Skin epidermis (tissue), 12 donors: ENCODE results near the gene POLDIP3.
"Not testable (repeated sequence)": the region's sequence is repeated elsewhere in the genome, so short reads cannot be mapped to it uniquely, and the experiment has no call there.

Experiments
- H3K27ac ChIP-seq, 21 experiments: fragments of 200-600 bp; sonication (generic) in 11 of 21; one replicate each; pipeline ENCODE4 v1.5.0; 2020; ENCODE audit warnings: mild to moderate bottlenecking in 3 of 21, inconsistent platforms in 2 of 21, moderate library complexity in 2 of 21
- H3K4me3 ChIP-seq, 7 experiments: fragments of 200-600 bp; sonication (generic) in 2 of 7; one replicate each; pipeline ENCODE4 v1.5.0; 2020; ENCODE audit warnings: inconsistent platforms in 2 of 7, mild to moderate bottlenecking in 2 of 7, moderate library complexity in 1 of 7

POLDIP3 gene

DNA sequence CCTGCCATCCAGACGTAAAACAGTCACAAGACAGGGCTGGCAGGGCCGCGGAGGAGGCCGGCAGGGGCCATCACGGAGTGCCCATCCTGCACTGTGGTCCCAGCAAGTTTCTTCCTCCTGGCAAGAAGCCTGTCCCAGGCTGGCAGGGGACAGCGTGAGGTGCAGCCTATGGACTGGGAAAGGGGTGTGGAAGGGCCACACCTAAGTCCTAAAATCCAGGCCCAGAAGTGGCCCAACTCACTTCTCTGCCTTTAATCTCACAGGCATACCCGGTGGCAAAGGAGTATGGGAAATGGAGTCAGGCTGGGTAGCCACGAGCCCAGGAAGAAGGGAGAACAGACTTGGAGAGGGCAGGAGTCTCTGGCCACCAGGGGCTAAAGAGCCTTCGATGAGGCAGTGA, 44.1 kb downstream of the POLDIP3 start:
- not testable (repeated sequence) for H3K4me3 ChIP-seq, H3K27ac ChIP-seq

GRCh38 chr22:42567950-42568349, 46.7 kb downstream of the POLDIP3 start:
- H3K4me3 ChIP-seq, H3K27ac ChIP-seq: not testable (repeated sequence)

DNA sequence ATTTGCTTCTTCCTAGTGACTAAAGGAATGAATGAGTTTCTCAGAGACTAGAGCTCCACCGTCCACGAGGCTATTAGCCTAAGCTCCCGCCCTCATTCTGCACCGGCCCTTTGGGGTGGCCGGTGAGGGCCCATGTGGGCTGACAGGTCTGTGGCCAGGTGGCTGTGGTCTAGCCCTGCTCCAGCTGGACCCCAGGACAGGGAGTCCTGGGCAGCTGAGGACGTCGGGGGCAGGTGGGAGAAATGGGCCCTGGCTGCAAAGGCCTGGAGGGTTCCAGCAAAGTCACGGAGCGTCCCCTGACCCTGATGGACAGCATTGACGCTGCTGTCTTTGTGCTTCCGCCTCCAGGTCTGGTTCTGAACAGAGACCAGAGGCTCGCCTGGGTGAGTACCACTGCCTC, 48.7 kb downstream of the POLDIP3 start:
- H3K4me3 ChIP-seq: no peak overlapping the region
- no peak overlapping the region for H3K27ac ChIP-seq

- no peak overlapping the region for H3K4me3 ChIP-seq
- no peak overlapping the region for H3K27ac ChIP-seq
Measured at GRCh38 chr22:42564699-42565098, 50.0 kb downstream of the POLDIP3 start.

DNA sequence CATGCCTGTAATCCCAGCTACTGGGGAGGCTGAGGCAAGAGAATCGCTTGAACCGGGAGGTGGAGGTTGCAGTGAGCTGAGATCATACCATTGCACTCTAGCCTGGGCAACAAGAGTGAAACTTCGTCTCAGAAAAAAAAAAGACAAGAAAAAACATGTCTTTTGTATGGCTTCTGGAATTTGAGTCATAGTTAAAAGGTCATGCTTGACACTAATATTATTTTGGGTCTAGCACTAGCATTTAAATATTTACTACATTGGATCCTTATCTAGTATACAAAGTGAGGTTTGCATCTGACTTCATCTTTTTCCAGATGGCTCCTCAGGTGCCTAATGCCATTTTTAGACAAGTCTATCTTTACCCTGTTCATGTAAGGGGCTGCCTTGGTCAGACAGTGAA, 50.7 kb downstream of the POLDIP3 start:
- H3K27ac ChIP-seq, H3K4me3 ChIP-seq: not testable (repeated sequence)

- Histone ChIP-seq H3K4me3 (no peak overlapping the region), H3K27ac (no peak overlapping the region)
Measured at GRCh38 chr22:42562684-42563083, 52.0 kb downstream of the POLDIP3 start.

- Histone ChIP-seq H3K27ac (no peak overlapping the region), H3K4me3 (no peak overlapping the region)
Measured at GRCh38 chr22:42562279-42562678, 52.4 kb downstream of the POLDIP3 start.

- no peak overlapping the region for H3K27ac ChIP-seq
- no peak overlapping the region for H3K4me3 ChIP-seq
Measured at GRCh38 chr22:42561856-42562255, 52.8 kb downstream of the POLDIP3 start.

DNA sequence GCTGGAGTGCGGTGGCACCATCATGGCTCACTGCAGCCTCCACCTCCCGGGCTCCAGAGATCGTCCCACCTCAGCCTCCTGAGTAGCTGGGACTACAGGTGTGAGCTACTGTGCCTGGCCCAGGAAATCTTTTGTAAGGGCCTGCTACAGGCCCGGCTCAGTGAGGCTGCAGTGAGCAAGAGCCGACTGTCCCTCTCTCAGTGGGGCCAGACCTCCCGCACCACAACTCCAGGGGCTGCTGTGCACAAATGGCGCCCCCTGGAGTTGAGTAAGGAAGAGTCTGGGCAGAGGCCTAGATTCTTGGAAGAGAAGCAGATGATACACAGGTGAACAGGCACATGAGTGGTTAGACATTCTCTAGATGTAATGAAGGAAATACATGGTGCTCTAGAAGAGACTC, 53.9 kb downstream of the POLDIP3 start:
- Histone ChIP-seq H3K4me3 (no peak overlapping the region), H3K27ac (no peak overlapping the region)

- no peak overlapping the region for H3K27ac ChIP-seq
Measured at GRCh38 chr22:42560381-42560780, 54.3 kb downstream of the POLDIP3 start.

GRCh38 chr22:42553475-42554361, 61.0 kb downstream of the POLDIP3 start, which contains the start of gene SERHL2:
TSS of gene SERHL2 (plus strand) at chr22:42553956. CDS start at chr22:42554021, 65 bp downstream.
- H3K27ac ChIP-seq: peak within 1 kb of the TSS in 10 of 21 experiments; percentile 18 to 74 (median 53)

More at GRCh38 chr22:42560381-42560780, 54.3 kb downstream of the POLDIP3 start:
- no peak overlapping the region for H3K4me3 ChIP-seq

GRCh38 chr22:42552294-42552647, 62.4 kb downstream of the POLDIP3 start:
- H3K27ac ChIP-seq: peak overlapping the region in 1 of 21 experiments; percentile 47
- H3K4me3 ChIP-seq: not testable (repeated sequence)

More at GRCh38 chr22:42553475-42554361, 61.0 kb downstream of the POLDIP3 start, which contains the start of gene SERHL2:
- H3K4me3 ChIP-seq: peak within 1 kb of the TSS; percentile 30 to 46 (median 36)

- no peak overlapping the region for H3K27ac ChIP-seq
- no peak overlapping the region for H3K4me3 ChIP-seq
Measured at GRCh38 chr22:42549331-42550060, 65.2 kb downstream of the POLDIP3 start.

- Histone ChIP-seq H3K27ac (no peak overlapping the region), H3K4me3 (no peak overlapping the region)
Measured at GRCh38 chr22:42548597-42549330, 65.9 kb downstream of the POLDIP3 start.

DNA sequence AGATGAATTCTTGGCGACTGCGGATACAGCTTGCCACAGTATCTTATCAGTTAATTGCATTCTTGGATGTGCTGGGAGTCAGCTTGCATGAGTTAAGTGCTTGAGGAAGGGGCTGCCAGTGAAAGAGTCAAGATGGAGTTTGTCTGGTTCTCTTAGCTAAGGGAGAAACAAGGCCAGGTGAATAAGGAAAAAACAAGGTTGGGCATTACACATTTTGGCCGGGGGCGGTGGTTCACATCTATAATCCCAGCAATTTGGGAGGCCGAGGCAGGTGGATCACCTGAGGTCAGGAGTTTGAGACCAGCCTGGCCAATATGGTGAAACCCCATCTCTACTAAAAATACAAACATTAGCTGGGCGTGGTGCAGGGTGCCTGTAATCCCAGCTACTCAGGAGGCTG, 66.6 kb downstream of the POLDIP3 start:
- H3K27ac ChIP-seq, H3K4me3 ChIP-seq: not testable (repeated sequence)

GRCh38 chr22:42547562-42547961, 67.1 kb downstream of the POLDIP3 start:
- H3K4me3 ChIP-seq: no peak overlapping the region

GRCh38 chr22:42544686-42545085, 70.0 kb downstream of the POLDIP3 start:
- no peak overlapping the region for H3K27ac ChIP-seq
- no peak overlapping the region for H3K4me3 ChIP-seq

More at GRCh38 chr22:42547562-42547961, 67.1 kb downstream of the POLDIP3 start:
- H3K27ac ChIP-seq: no peak overlapping the region

- H3K27ac ChIP-seq: peak overlapping the region in 7 of 21 experiments; percentile 4 to 73 (median 56)
Measured at GRCh38 chr22:42539236-42539771, 75.4 kb downstream of the POLDIP3 start.

DNA sequence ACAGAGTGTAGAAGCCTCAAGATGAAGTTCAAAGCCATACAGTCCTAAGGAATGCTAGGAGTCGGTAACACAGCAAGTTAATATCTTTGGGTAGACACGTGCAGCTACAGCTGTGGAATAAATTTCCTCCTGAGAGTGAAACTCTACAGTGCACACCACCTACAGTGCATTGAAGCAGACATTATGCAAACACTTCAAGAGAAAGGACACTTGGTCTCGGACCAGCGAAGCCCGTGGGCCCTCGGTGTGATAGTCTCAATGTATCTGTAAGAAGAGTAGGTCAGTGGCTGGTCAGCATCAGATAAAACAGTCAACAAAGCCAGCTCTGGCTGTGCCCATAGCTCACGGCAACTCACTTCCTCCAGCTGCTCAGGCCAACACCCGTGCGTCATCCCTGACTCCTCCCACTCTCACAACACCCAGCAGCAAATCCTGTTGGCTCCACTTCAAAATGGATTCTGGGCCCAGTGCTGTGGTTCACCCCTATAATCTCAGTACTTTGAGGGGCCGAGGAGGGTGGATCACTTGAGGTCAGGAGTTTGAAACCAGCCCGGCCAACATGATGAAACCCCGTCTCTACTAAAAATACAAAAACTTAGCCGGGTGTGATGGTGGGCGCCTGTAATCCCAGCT, 77.4 kb downstream of the POLDIP3 start:
- H3K27ac ChIP-seq: peak overlapping the region in 11 of 21 experiments; percentile 22 to 61 (median 45)
- H3K4me3 ChIP-seq: not testable (repeated sequence)

More at GRCh38 chr22:42539236-42539771, 75.4 kb downstream of the POLDIP3 start:
- not testable (repeated sequence) for H3K4me3 ChIP-seq
